NT2/D1 (cell line): ENCODE measurements around the gene UMAD1.

ENCODE experiments used
- DNase-seq: peaks from one replicate; pipeline ENCODE4 v3.0.0-alpha.2; 2011; ENCODE audit warnings: low read depth, low spot score
- H3K27me3 ChIP-seq: 2 replicates; pipeline ENCODE4 v1.6.0; 2011; ENCODE audit warnings: mild to moderate bottlenecking; ENCODE audit not compliant: insufficient read length, insufficient read depth
- H3K36me3 ChIP-seq: 2 replicates; pipeline ENCODE4 v1.6.1; 2011; ENCODE audit warnings: mild to moderate bottlenecking, low read length, mixed read lengths; ENCODE audit not compliant: insufficient read depth, insufficient read length
- H3K4me1 ChIP-seq: 2 replicates; pipeline ENCODE4 v1.5.1; 2011; ENCODE audit not compliant: insufficient read depth, insufficient read length
- H3K4me3 ChIP-seq: 2 replicates; pipeline ENCODE4 v1.5.1; 2011; ENCODE audit warnings: low read depth; ENCODE audit not compliant: insufficient read length
- H3K9ac ChIP-seq: 2 replicates; pipeline ENCODE4 v1.6.0; 2011; ENCODE audit warnings: low read depth; ENCODE audit not compliant: insufficient read length
- H3K9me3 ChIP-seq: 2 replicates; pipeline ENCODE4 v1.5.1; 2011; ENCODE audit warnings: mild to moderate bottlenecking, low read length; ENCODE audit not compliant: insufficient read depth
- SUZ12 ChIP-seq: IDR thresholded peaks from 2 replicates; pipeline ENCODE4 v1.6.1; 2011; ENCODE audit not compliant: insufficient read length, insufficient read depth; ENCODE audit errors: extremely low read depth
- YY1 ChIP-seq: IDR thresholded peaks from 2 replicates; pipeline ENCODE4 v1.6.1; 2011; ENCODE audit not compliant: insufficient read length, insufficient read depth
- ZNF274 ChIP-seq: IDR thresholded peaks from 2 replicates; pipeline ENCODE4 v1.6.1; 2011; ENCODE audit warnings: mild to moderate bottlenecking, low read depth, low read length

Gene UMAD1

GRCh38 chr7:7907306-7907705 lies 266.8 kb downstream of the UMAD1 start:
- H3K9me3 ChIP-seq = peaks cover 20% of the 10 kb centered on the region
- TF ChIP-seq YY1 = no peak
- no peak for TF ChIP-seq ZNF274
- TF ChIP-seq SUZ12 = no peak
- H3K4me1 ChIP-seq = no peaks in the 10 kb centered on the region
- H3K4me3 ChIP-seq = no peak overlapping the region
- no peak overlapping the region for H3K9ac ChIP-seq
- no peaks in the 10 kb centered on the region for H3K36me3 ChIP-seq
- H3K27me3 ChIP-seq = no peaks in the 10 kb centered on the region
- no peak for DNase-seq

DNA sequence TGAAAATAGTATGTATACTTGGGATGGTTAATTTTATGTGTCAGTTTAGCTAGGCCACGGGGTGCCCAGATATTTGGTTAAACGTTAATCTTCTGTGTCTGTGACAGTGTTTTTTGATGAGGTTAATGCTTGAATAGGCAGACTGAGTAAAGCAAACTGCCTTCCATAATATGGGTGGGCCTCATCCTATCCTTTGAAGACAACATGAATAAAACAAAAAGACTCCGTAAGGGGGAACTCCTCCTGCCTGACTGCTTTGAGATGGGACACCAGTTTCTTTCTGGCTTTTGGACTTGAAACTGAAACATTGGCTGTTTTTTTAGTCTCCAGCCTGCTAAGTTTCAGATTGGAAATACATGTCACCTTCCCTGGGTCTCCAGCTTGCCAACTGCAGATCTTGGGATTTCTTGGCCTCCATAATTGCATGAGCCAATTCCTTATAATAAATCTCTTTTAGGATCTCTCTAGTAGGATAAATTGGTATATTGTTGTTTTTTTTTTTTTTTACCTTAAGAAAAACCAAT lies 268.1 kb downstream of the UMAD1 start:
- Histone ChIP-seq H3K4me1 (no peaks in the 10 kb centered on the region), H3K9me3 (peaks cover 20% of the 10 kb centered on the region), H3K36me3 (no peaks in the 10 kb centered on the region), H3K27me3 (no peaks in the 10 kb centered on the region), H3K4me3 (no peak overlapping the region), H3K9ac (no peak overlapping the region)
- TF ChIP-seq SUZ12 (no peak), ZNF274 (no peak), YY1 (no peak)
- DNase-seq = no peak

DNA sequence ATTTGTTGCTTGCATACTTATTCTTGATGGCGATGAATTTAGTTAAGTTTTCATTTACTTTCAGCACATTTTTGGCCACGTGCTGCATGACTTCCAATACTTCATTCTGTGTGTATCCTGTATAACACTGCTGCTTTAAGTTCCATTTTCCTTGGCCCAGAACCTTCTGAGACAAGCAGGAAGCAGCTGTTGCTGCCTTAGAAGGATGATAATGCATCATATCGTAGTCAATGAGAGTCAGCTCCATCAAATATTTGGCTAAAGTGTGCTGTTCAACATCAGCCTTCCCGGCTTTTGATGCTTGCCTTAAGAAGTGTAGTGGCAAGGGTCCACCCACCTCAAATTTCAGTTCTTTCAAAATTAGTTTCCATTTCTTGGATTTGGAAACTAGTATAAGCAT lies 268.8 kb downstream of the UMAD1 start:
- H3K36me3 ChIP-seq = no peaks in the 10 kb centered on the region

DNA sequence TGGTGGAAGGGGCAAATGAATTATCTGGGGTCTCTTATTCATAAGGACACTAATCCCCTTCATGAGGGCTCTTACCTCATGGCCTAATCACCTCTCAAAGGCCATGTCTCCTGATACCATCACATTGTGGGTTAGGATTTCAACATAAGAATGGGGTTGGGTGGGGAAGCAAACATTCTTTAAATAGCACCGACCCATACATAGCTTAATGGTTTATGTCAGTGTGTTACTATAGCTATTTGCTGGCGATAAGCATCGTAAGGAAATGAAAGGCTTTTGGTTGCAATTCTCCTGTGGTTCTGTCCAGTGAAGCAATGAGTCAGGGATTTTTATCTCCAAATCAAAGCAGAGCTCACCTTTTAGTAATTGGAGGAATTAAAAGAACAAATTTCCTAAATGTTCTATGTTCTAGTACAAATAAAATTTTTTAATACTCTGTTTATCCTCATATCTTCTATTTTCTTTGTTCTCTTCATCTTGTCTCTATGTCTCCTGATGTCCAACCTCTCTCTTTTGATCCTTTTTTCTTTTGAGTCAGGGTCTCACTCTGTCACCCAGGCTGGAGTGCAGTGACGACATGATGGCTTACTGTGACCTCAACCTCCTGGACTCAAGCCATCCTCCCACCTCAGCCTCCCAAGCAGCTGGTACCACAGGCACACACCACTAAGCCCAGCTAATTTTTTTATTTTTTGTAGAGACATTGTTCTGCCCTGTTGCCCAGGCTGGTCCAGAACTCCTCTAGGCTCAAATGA lies 271.0 kb downstream of the UMAD1 start:
- Histone ChIP-seq H3K36me3 (no peaks in the 10 kb centered on the region), H3K4me1 (no peaks in the 10 kb centered on the region), H3K4me3 (no peak overlapping the region), H3K9me3 (peaks cover 20% of the 10 kb centered on the region), H3K27me3 (no peaks in the 10 kb centered on the region), H3K9ac (no peak overlapping the region)
- TF ChIP-seq YY1 = no peak
- no peak for TF ChIP-seq SUZ12
- TF ChIP-seq ZNF274 = no peak
- DNase-seq = peak; percentile 94

More for the DNA sequence above, 268.8 kb downstream of the UMAD1 start:
- Histone ChIP-seq H3K4me3 (no peak overlapping the region), H3K27me3 (no peaks in the 10 kb centered on the region), H3K4me1 (no peaks in the 10 kb centered on the region), H3K9ac (no peak overlapping the region), H3K9me3 (peaks cover 20% of the 10 kb centered on the region)
- no peak for DNase-seq
- TF ChIP-seq SUZ12 (no peak), ZNF274 (no peak), YY1 (no peak)

- Histone ChIP-seq H3K4me1 (no peaks in the 10 kb centered on the region), H3K9me3 (peaks cover 12% of the 10 kb centered on the region; the same call in 1 of the 2 replicates), H3K9ac (no peak overlapping the region), H3K4me3 (no peak overlapping the region), H3K27me3 (no peaks in the 10 kb centered on the region), H3K36me3 (no peaks in the 10 kb centered on the region)
- no peak for DNase-seq
- no peak for TF ChIP-seq SUZ12
- TF ChIP-seq YY1 = no peak
These were observed 272.4 kb downstream of the UMAD1 start for GRCh38 chr7:7912937-7913336.

- no peak for TF ChIP-seq ZNF274
- TF ChIP-seq YY1 = no peak
- no peak for TF ChIP-seq SUZ12
- Histone ChIP-seq H3K4me3 (no peak overlapping the region), H3K27me3 (no peaks in the 10 kb centered on the region), H3K9me3 (peaks cover 10% of the 10 kb centered on the region; the same call in 1 of the 2 replicates), H3K36me3 (no peaks in the 10 kb centered on the region), H3K4me1 (no peaks in the 10 kb centered on the region), H3K9ac (no peak overlapping the region)
- no peak for DNase-seq
These were observed 273.0 kb downstream of the UMAD1 start for GRCh38 chr7:7913504-7913903.

GRCh38 chr7:7914547-7914946 lies 274.0 kb downstream of the UMAD1 start:
- TF ChIP-seq YY1 = no peak
- TF ChIP-seq ZNF274 = no peak
- no peak for TF ChIP-seq SUZ12
- no peak overlapping the region for H3K4me3 ChIP-seq
- H3K36me3 ChIP-seq = no peaks in the 10 kb centered on the region
- no peaks in the 10 kb centered on the region for H3K4me1 ChIP-seq
- DNase-seq = no peak
- H3K9ac ChIP-seq = no peak overlapping the region
- H3K9me3 ChIP-seq = peaks cover 10% of the 10 kb centered on the region; the same call in 1 of the 2 replicates
- no peaks in the 10 kb centered on the region for H3K27me3 ChIP-seq

GRCh38 chr7:7916064-7916463 lies 275.5 kb downstream of the UMAD1 start:
- DNase-seq = no peak
- H3K36me3 ChIP-seq = no peaks in the 10 kb centered on the region
- H3K9me3 ChIP-seq = no peaks in the 10 kb centered on the region
- H3K9ac ChIP-seq = no peak overlapping the region
- no peaks in the 10 kb centered on the region for H3K4me1 ChIP-seq
- no peak overlapping the region for H3K4me3 ChIP-seq
- H3K27me3 ChIP-seq = no peaks in the 10 kb centered on the region
- TF ChIP-seq SUZ12 = no peak
